GM18951 (cell line): Measurements from ENCODE around the gene AMHR2.
"Not testable (repeated sequence)": the region's sequence is repeated elsewhere in the genome, so short reads cannot be mapped to it uniquely, and the experiment has no call there.

Experiments used
- POLR2A ChIP-seq: IDR thresholded peaks from 4 replicates; pipeline ENCODE4 v1.6.1; 2011; ENCODE audit warnings: mild to moderate bottlenecking; ENCODE audit not compliant: insufficient read length, insufficient read depth; ENCODE audit errors: extremely low read depth
- in situ Hi-C: fragments of 300-500 bp; cut with MboI; formaldehyde crosslinking; loops from one replicate; pipeline ENCODE4 v1.12.0; 2022; ENCODE audit warnings: low sequenced_read_pairs, mixed read lengths, inconsistent platforms; ENCODE audit not compliant: unreplicated experiment

The AMHR2 gene

GRCh38 chr12:53423597-53423996 is at the start of gene AMHR2:
AMHR2 (plus strand) TSS chr12:53423855; CDS start chr12:53423935, 80 bp downstream.
- in situ Hi-C loops = loop anchor here (5.0 kb wide), 1 partner anchor 71 kb away; no protein-coding TSS in a partner anchor
- no peak for TF ChIP-seq POLR2A

GRCh38 chr12:53374277-53374676 is 49.4 kb upstream of the AMHR2 start:
- in situ Hi-C loops = not testable (repeated sequence)

- TF ChIP-seq POLR2A = no peak
- in situ Hi-C loops = no loop called here
Observed at GRCh38 chr12:53376747-53377146, 46.9 kb upstream of the AMHR2 start.

GRCh38 chr12:53378222-53378621 is 45.4 kb upstream of the AMHR2 start:
- no peak for TF ChIP-seq POLR2A
- in situ Hi-C loops = no loop called here

GRCh38 chr12:53378724-53379388 is 44.8 kb upstream of the AMHR2 start:
- no peak for TF ChIP-seq POLR2A
- in situ Hi-C loops = no loop called here

- in situ Hi-C loops = no loop called here
Observed at GRCh38 chr12:53379389-53380103, 44.1 kb upstream of the AMHR2 start.

GRCh38 chr12:53380104-53380793 is 43.4 kb upstream of the AMHR2 start, which contains the start of gene SP1:
SP1 (plus strand) TSS chr12:53380176; CDS start chr12:53380292, 116 bp downstream.
- in situ Hi-C loops = no loop called here
- TF ChIP-seq POLR2A = peak; percentile 36

More at GRCh38 chr12:53379389-53380103, 44.1 kb upstream of the AMHR2 start:
- TF ChIP-seq POLR2A = peak; percentile 91

GRCh38 chr12:53380794-53381730 is 42.6 kb upstream of the AMHR2 start:
- in situ Hi-C loops = no loop called here
- no peak for TF ChIP-seq POLR2A

GRCh38 chr12:53381731-53382630 is 41.7 kb upstream of the AMHR2 start:
- in situ Hi-C loops = no loop called here
- no peak for TF ChIP-seq POLR2A

- no peak for TF ChIP-seq POLR2A
- in situ Hi-C loops = no loop called here
Observed at GRCh38 chr12:53383258-53383657, 40.4 kb upstream of the AMHR2 start.

GRCh38 chr12:53386381-53386780 is 37.3 kb upstream of the AMHR2 start:
- in situ Hi-C loops = not testable (repeated sequence)

GRCh38 chr12:53388932-53389331 is 34.7 kb upstream of the AMHR2 start:
- in situ Hi-C loops = no loop called here
- TF ChIP-seq POLR2A = no peak
